Activated T-helper 2 cell treated with anti-CD3 and anti-CD28 coated beads, Interferon-gamma antibody, Interleukin-2, Interleukin-4, amounts not matched to agents 10 μg/mL and 5 μg/mL and 100 μg/mL, durations not matched to agents 14 hours and 24 hours and 36 hours (primary cell): ENCODE results near the gene MTHFSD. TPM values are rescaled to one million over a fixed set of nuclear protein-coding genes. Genes with fewer than 3 reads are reported as not detected.

Source experiments
- DNase-seq: peaks from one replicate; pipeline ENCODE4 v3.0.0; 2021; ENCODE audit warnings: low spot score
- H3K27ac Mint-ChIP-seq: one replicate; pipeline ENCODE4 v1.8.0; 2021; ENCODE audit warnings: mixed read lengths
- H3K27me3 Mint-ChIP-seq: one replicate; pipeline ENCODE4 v1.8.0; 2021; ENCODE audit warnings: low read depth, mixed read lengths
- H3K36me3 Mint-ChIP-seq: one replicate; pipeline ENCODE4 v1.8.0; 2021; ENCODE audit warnings: low read depth, mixed read lengths
- H3K4me1 Mint-ChIP-seq: one replicate; pipeline ENCODE4 v1.8.0; 2021; ENCODE audit warnings: low read depth, mixed read lengths
- H3K4me3 Mint-ChIP-seq: one replicate; pipeline ENCODE4 v1.8.0; 2021; ENCODE audit warnings: low read depth, mild to moderate bottlenecking, moderate library complexity, mixed read lengths
- H3K9me3 Mint-ChIP-seq: one replicate; pipeline ENCODE4 v1.8.0; 2021; ENCODE audit warnings: mixed read lengths
- intact Hi-C: fragments of 100-400 bp; cut with micrococcal nuclease; formaldehyde crosslinking; loops from one replicate; pipeline ENCODE4 v1.15.1; 2023
- total RNA-seq: library from RNA; stranded (reverse); gene quantifications from 2 replicates; pipeline ENCODE4 v1.2.3, GENCODE V29; 2022

Gene MTHFSD
- total RNA-seq, 1 donor from 2014 or later: 21.9 TPM

GRCh38 chr16:86571530-86571915, 16.5 kb upstream of the MTHFSD start:
- no peak overlapping the region for H3K4me3 Mint-ChIP-seq
- H3K4me1 Mint-ChIP-seq: peaks cover 4% of the 10 kb centered on the region
- H3K27ac Mint-ChIP-seq: no peak overlapping the region
- intact Hi-C loops: no loop called here
- no peak for DNase-seq
- H3K36me3 Mint-ChIP-seq: no peaks in the 10 kb centered on the region
- no peaks in the 10 kb centered on the region for H3K9me3 Mint-ChIP-seq
- peaks cover 59% of the 10 kb centered on the region for H3K27me3 Mint-ChIP-seq

GRCh38 chr16:86570558-86571529, 15.8 kb upstream of the MTHFSD start:
- intact Hi-C loops: no loop called here
- Mint-ChIP-seq H3K4me3 (no peak overlapping the region), H3K27me3 (peaks cover 58% of the 10 kb centered on the region), H3K9me3 (no peaks in the 10 kb centered on the region), H3K4me1 (no peaks in the 10 kb centered on the region), H3K27ac (no peak overlapping the region), H3K36me3 (no peaks in the 10 kb centered on the region)
- no peak for DNase-seq

- no peak overlapping the region for H3K27ac Mint-ChIP-seq
- H3K36me3 Mint-ChIP-seq: no peaks in the 10 kb centered on the region
- no peak overlapping the region for H3K4me3 Mint-ChIP-seq
- no peaks in the 10 kb centered on the region for H3K4me1 Mint-ChIP-seq
- no peak for DNase-seq
- peaks cover 59% of the 10 kb centered on the region for H3K27me3 Mint-ChIP-seq
- intact Hi-C loops: loop anchor here (10.0 kb wide), 1 partner anchor 165 kb away; no protein-coding TSS in a partner anchor
- no peaks in the 10 kb centered on the region for H3K9me3 Mint-ChIP-seq
Measured at GRCh38 chr16:86569701-86570447, 14.8 kb upstream of the MTHFSD start.

- no peak for DNase-seq
- H3K9me3 Mint-ChIP-seq: no peaks in the 10 kb centered on the region
- peaks cover 60% of the 10 kb centered on the region for H3K27me3 Mint-ChIP-seq
- no peaks in the 10 kb centered on the region for H3K36me3 Mint-ChIP-seq
- H3K4me1 Mint-ChIP-seq: peaks cover 2% of the 10 kb centered on the region
- intact Hi-C loops: loop anchor here (10.0 kb wide), 1 partner anchor 166 kb away; no protein-coding TSS in a partner anchor
- no peak overlapping the region for H3K27ac Mint-ChIP-seq
- no peak overlapping the region for H3K4me3 Mint-ChIP-seq
Measured at GRCh38 chr16:86568677-86569623, 13.9 kb upstream of the MTHFSD start.

- Mint-ChIP-seq H3K4me3 (no peak overlapping the region), H3K27me3 (peaks cover 67% of the 10 kb centered on the region), H3K27ac (no peak overlapping the region), H3K9me3 (no peaks in the 10 kb centered on the region), H3K4me1 (peaks cover 5% of the 10 kb centered on the region), H3K36me3 (no peaks in the 10 kb centered on the region)
- intact Hi-C loops: loop anchor here (2.0 to 10.0 kb wide), 2 partner anchors 71 to 167 kb away; no protein-coding TSS in a partner anchor
- no peak for DNase-seq
Measured at GRCh38 chr16:86567701-86568581, 12.9 kb upstream of the MTHFSD start.

GRCh38 chr16:86566966-86567700, 12.1 kb upstream of the MTHFSD start:
- peaks cover 68% of the 10 kb centered on the region for H3K27me3 Mint-ChIP-seq
- no peak for DNase-seq
- H3K9me3 Mint-ChIP-seq: no peaks in the 10 kb centered on the region
- intact Hi-C loops: loop anchor here (2.0 to 10.0 kb wide), 2 partner anchors 70 to 168 kb away; no protein-coding TSS in a partner anchor
- no peak overlapping the region for H3K4me3 Mint-ChIP-seq
- no peak overlapping the region for H3K27ac Mint-ChIP-seq
- H3K4me1 Mint-ChIP-seq: peaks cover 5% of the 10 kb centered on the region
- H3K36me3 Mint-ChIP-seq: no peaks in the 10 kb centered on the region

- Mint-ChIP-seq H3K36me3 (no peaks in the 10 kb centered on the region), H3K4me3 (no peak within 1 kb of the TSS), H3K27ac (no peak within 1 kb of the TSS), H3K9me3 (no peaks in the 10 kb centered on the region), H3K27me3 (peaks cover 68% of the 10 kb centered on the region), H3K4me1 (peaks cover 5% of the 10 kb centered on the region)
- intact Hi-C loops: loop anchor here (2.0 to 10.0 kb wide), 2 partner anchors 70 to 168 kb away; no protein-coding TSS in a partner anchor
- peak; percentile 35 for DNase-seq
Measured at GRCh38 chr16:86566601-86566965, 11.5 kb upstream of the MTHFSD start, which contains the start of gene FOXC2. Gene FOXC2 (plus strand): TSS chr16:86566829. CDS start chr16:86567336, 507 bp downstream.

- H3K4me3 Mint-ChIP-seq: no peak overlapping the region
- no peak for DNase-seq
- intact Hi-C loops: loop anchor here (2.0 to 10.0 kb wide), 4 partner anchors 49 to 309 kb away; no protein-coding TSS in a partner anchor
- H3K27me3 Mint-ChIP-seq: peaks cover 61% of the 10 kb centered on the region
- H3K36me3 Mint-ChIP-seq: no peaks in the 10 kb centered on the region
- peaks cover 5% of the 10 kb centered on the region for H3K4me1 Mint-ChIP-seq
- H3K9me3 Mint-ChIP-seq: no peaks in the 10 kb centered on the region
- H3K27ac Mint-ChIP-seq: no peak overlapping the region
Measured at GRCh38 chr16:86565644-86566511, 10.8 kb upstream of the MTHFSD start.

- no peak overlapping the region for H3K27ac Mint-ChIP-seq
- no peak overlapping the region for H3K4me3 Mint-ChIP-seq
- intact Hi-C loops: loop anchor here (2.0 to 10.0 kb wide), 3 partner anchors 48 to 310 kb away; no protein-coding TSS in a partner anchor
- H3K9me3 Mint-ChIP-seq: no peaks in the 10 kb centered on the region
- H3K4me1 Mint-ChIP-seq: peaks cover 5% of the 10 kb centered on the region
- DNase-seq: no peak
- peaks cover 57% of the 10 kb centered on the region for H3K27me3 Mint-ChIP-seq
- H3K36me3 Mint-ChIP-seq: no peaks in the 10 kb centered on the region
Measured at GRCh38 chr16:86565181-86565631, 10.2 kb upstream of the MTHFSD start.
